ENCODE data around the gene CCNG2. TPM values are rescaled to one million over a fixed set of nuclear protein-coding genes. Genes with fewer than 3 reads are reported as not detected.

CCNG2 gene
- total and polyA plus RNA-seq, 4 donors: 1.2 to 10.8 (median 4.1) TPM

DNA sequence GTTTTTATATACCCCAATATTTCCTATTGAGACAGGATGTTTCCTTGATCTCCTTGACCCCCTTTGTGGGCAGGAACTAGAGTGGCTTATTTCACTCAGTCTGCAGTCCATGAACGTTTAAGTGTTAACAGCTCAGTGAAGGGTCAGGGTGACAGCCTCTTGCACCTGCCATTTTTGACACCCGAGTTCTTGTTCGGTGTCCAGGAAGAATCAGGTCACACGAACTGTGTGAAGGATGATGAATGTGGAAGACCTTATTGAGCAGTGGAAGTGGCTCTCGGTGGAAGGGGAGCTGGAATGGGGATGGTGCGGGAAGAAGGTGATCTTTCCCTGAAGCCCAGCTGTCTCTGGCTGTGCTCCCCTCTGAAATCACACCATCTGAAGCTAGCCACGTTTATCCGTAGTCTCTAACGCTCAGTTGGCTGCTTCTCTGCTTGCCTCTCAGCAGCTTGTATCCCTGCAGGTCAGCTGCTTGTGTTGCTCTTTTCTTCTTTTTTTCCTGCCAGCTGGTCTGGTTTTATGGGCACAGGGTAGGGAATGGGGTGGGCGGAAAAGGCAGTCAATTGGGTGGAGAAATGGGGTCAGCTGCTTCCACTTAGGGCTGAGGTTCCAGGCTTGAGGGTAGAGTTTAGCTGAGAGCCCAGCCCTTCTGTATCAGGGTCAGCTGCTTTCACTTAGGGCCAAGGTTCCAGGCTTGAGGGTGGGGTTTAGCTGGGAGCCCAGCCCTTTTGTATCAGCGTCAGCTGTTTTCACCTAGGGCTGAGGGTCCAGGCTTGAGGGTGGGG, 29.0 kb upstream of the CCNG2 start:
- 61% methylated on average over 11 of the region's 11 CpGs for whole genome bisulfite sequencing
- no peak overlapping the region for H3K27ac ChIP-seq (ENCODE audit: low read depth in 1 of 2, low read length in 2 of 2)

More for the DNA sequence above, 29.0 kb upstream of the CCNG2 start:
- Histone ChIP-seq H3K9ac (ENCODE audit: low read depth in 1 of 2, low read length in 2 of 2) (no peak overlapping the region), H3K4me3 (ENCODE audit: low read depth in 1 of 3, low read length in 3 of 3) (no peak overlapping the region), H3K4me1 (ENCODE audit: control insufficient read depth in 4 of 4, insufficient read depth in 4 of 4, low read length in 3 of 4) (no peaks in the 10 kb centered on the region), H3K9me3 (ENCODE audit: control insufficient read depth in 4 of 4, low read length in 3 of 4) (no peaks in the 10 kb centered on the region), H3K27me3 (ENCODE audit: control insufficient read depth in 4 of 4, insufficient read depth in 4 of 4, low read length in 3 of 4) (no peaks in the 10 kb centered on the region), H3K36me3 (ENCODE audit: control insufficient read depth in 4 of 4, insufficient read depth in 3 of 4, low read depth in 1 of 4, low read length in 3 of 4) (no peaks in the 10 kb centered on the region)
- TF ChIP-seq GABPA (IDR thresholded peaks at IDR 0.05 in 1 of 2, conservative IDR thresholded peaks at IDR 0.05 in 1 of 2) (no peak), SP1 (IDR thresholded peaks at IDR 0.05) (no peak), RXRA (IDR thresholded peaks at IDR 0.05) (no peak), RAD21 (IDR thresholded peaks at IDR 0.05) (no peak), HNF4A (conservative IDR thresholded peaks at IDR 0.05) (no peak), NR2F2 (IDR thresholded peaks at IDR 0.05) (no peak), YY1 (IDR thresholded peaks at IDR 0.05) (no peak), FOXA1 (IDR thresholded peaks at IDR 0.05) (no peak), FOXA2 (IDR thresholded peaks at IDR 0.05) (no peak), EGR1 (IDR thresholded peaks at IDR 0.05; ENCODE audit: low read depth in 2 of 2) (no peak), TAF1 (conservative IDR thresholded peaks at IDR 0.05) (no peak), JUND (IDR thresholded peaks at IDR 0.05) (no peak), HNF4G (IDR thresholded peaks at IDR 0.05) (no peak), MAX (IDR thresholded peaks at IDR 0.05) (no peak)
- TF ChIP-seq, protein P1, sequence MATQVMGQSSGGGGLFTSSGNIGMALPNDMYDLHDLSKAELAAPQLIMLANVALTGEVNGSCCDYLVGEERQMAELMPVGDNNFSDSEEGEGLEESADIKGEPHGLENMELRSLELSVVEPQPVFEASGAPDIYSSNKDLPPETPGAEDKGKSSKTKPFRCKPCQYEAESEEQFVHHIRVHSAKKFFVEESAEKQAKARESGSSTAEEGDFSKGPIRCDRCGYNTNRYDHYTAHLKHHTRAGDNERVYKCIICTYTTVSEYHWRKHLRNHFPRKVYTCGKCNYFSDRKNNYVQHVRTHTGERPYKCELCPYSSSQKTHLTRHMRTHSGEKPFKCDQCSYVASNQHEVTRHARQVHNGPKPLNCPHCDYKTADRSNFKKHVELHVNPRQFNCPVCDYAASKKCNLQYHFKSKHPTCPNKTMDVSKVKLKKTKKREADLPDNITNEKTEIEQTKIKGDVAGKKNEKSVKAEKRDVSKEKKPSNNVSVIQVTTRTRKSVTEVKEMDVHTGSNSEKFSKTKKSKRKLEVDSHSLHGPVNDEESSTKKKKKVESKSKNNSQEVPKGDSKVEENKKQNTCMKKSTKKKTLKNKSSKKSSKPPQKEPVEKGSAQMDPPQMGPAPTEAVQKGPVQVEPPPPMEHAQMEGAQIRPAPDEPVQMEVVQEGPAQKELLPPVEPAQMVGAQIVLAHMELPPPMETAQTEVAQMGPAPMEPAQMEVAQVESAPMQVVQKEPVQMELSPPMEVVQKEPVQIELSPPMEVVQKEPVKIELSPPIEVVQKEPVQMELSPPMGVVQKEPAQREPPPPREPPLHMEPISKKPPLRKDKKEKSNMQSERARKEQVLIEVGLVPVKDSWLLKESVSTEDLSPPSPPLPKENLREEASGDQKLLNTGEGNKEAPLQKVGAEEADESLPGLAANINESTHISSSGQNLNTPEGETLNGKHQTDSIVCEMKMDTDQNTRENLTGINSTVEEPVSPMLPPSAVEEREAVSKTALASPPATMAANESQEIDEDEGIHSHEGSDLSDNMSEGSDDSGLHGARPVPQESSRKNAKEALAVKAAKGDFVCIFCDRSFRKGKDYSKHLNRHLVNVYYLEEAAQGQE (IDR thresholded peaks at IDR 0.05): no peak
- TF ChIP-seq, protein P2, sequence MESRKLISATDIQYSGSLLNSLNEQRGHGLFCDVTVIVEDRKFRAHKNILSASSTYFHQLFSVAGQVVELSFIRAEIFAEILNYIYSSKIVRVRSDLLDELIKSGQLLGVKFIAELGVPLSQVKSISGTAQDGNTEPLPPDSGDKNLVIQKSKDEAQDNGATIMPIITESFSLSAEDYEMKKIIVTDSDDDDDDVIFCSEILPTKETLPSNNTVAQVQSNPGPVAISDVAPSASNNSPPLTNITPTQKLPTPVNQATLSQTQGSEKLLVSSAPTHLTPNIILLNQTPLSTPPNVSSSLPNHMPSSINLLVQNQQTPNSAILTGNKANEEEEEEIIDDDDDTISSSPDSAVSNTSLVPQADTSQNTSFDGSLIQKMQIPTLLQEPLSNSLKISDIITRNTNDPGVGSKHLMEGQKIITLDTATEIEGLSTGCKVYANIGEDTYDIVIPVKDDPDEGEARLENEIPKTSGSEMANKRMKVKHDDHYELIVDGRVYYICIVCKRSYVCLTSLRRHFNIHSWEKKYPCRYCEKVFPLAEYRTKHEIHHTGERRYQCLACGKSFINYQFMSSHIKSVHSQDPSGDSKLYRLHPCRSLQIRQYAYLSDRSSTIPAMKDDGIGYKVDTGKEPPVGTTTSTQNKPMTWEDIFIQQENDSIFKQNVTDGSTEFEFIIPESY (IDR thresholded peaks at IDR 0.05): no peak
- TF ChIP-seq, protein P3, sequence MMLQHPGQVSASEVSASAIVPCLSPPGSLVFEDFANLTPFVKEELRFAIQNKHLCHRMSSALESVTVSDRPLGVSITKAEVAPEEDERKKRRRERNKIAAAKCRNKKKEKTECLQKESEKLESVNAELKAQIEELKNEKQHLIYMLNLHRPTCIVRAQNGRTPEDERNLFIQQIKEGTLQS (IDR thresholded peaks at IDR 0.05): no peak
- TF ChIP-seq, protein P4, sequence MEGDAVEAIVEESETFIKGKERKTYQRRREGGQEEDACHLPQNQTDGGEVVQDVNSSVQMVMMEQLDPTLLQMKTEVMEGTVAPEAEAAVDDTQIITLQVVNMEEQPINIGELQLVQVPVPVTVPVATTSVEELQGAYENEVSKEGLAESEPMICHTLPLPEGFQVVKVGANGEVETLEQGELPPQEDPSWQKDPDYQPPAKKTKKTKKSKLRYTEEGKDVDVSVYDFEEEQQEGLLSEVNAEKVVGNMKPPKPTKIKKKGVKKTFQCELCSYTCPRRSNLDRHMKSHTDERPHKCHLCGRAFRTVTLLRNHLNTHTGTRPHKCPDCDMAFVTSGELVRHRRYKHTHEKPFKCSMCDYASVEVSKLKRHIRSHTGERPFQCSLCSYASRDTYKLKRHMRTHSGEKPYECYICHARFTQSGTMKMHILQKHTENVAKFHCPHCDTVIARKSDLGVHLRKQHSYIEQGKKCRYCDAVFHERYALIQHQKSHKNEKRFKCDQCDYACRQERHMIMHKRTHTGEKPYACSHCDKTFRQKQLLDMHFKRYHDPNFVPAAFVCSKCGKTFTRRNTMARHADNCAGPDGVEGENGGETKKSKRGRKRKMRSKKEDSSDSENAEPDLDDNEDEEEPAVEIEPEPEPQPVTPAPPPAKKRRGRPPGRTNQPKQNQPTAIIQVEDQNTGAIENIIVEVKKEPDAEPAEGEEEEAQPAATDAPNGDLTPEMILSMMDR (IDR thresholded peaks at IDR 0.05; ENCODE audit: low read depth, low read length, missing input control): no peak
- no peak for DNase-seq (ENCODE audit: low spot score)
